ENCODE results near the gene PUS7. TPM values are rescaled to one million over a fixed set of nuclear protein-coding genes. Genes with fewer than 3 reads are reported as not detected.

PUS7 gene
- total and polyA plus RNA-seq, 2 experiments from 2014 or later: 16.0 to 39.3 TPM

GRCh38 chr7:105487579-105488571 lies 34.2 kb downstream of the PUS7 start:
- peak; percentile 86 for DNase-seq
- H3K4me2 ChIP-seq (ENCODE audit: unreplicated experiment): peak overlapping the region; percentile 88
- H3K9ac ChIP-seq: peak overlapping the region; percentile 77
- in situ Hi-C loops (cut with MboI): no loop called here
- peaks cover 14% of the 10 kb centered on the region for H3K4me1 ChIP-seq (ENCODE audit: insufficient read depth)
- H2AFZ ChIP-seq: peak overlapping the region; percentile 83
- H4K20me1 ChIP-seq (ENCODE audit: insufficient read depth): no peaks in the 10 kb centered on the region
- peaks cover 8% of the 10 kb centered on the region; the same call in 1 of the 2 replicates for H3K36me3 ChIP-seq (ENCODE audit: low read depth)
- peak overlapping the region; percentile 91 for H3K27ac ChIP-seq
- H3F3A ChIP-seq (ENCODE audit: insufficient read depth): peaks cover 20% of the 10 kb centered on the region
- TF ChIP-seq EZH2 (IDR thresholded peaks at IDR 0.05; ENCODE audit: insufficient read depth, poor library complexity, severe bottlenecking): no peak
- no peak for TF ChIP-seq EZH2phosphoT487 (IDR thresholded peaks at IDR 0.05; ENCODE audit: insufficient read depth, low read depth)
- H3K79me2 ChIP-seq (ENCODE audit: insufficient read depth): no peaks in the 10 kb centered on the region
- no peaks in the 10 kb centered on the region for H3K9me2 ChIP-seq (ENCODE audit: insufficient read depth)
- H3K27me3 ChIP-seq (replicated peaks; ENCODE audit: insufficient read depth): no peaks in the 10 kb centered on the region
- WGBS, 2 experiments (ENCODE audit: low coverage in 1 of 2, low lambda C conversion rate in 2 of 2, missing lambda C conversion rate in 2 of 2): 24 to 26% methylated on average over 6 of the region's 6 CpGs
- no peaks in the 10 kb centered on the region for H3K9me3 ChIP-seq (ENCODE audit: low read depth)
- H3K4me3 ChIP-seq: peak overlapping the region; percentile 48

- Histone ChIP-seq H3K36me3 (ENCODE audit: low read depth) (0 out of 2 replicates have a peak, but pooled peaks cover 9% of the 10 kb centered on the region), H4K20me1 (ENCODE audit: insufficient read depth) (no peaks in the 10 kb centered on the region), H3K79me2 (ENCODE audit: insufficient read depth) (no peaks in the 10 kb centered on the region), H2AFZ (no peak overlapping the region), H3K4me1 (ENCODE audit: insufficient read depth) (no peaks in the 10 kb centered on the region), H3K27ac (no peak overlapping the region), H3K9me3 (ENCODE audit: low read depth) (no peaks in the 10 kb centered on the region), H3K9ac (no peak overlapping the region), H3K27me3 (replicated peaks; ENCODE audit: insufficient read depth) (no peaks in the 10 kb centered on the region), H3K4me2 (ENCODE audit: unreplicated experiment) (no peak overlapping the region), H3F3A (ENCODE audit: insufficient read depth) (no peaks in the 10 kb centered on the region), H3K4me3 (no peak overlapping the region), H3K9me2 (ENCODE audit: insufficient read depth) (no peaks in the 10 kb centered on the region)
- in situ Hi-C loops (cut with MboI): no loop called here
- WGBS, 2 experiments (ENCODE audit: low coverage in 1 of 2, low lambda C conversion rate in 2 of 2, missing lambda C conversion rate in 2 of 2): 82 to 86% methylated on average over 4 of the region's 4 CpGs
- peak; percentile 10 for DNase-seq
- no peak for TF ChIP-seq EZH2phosphoT487 (IDR thresholded peaks at IDR 0.05; ENCODE audit: insufficient read depth, low read depth)
- TF ChIP-seq EZH2 (IDR thresholded peaks at IDR 0.05; ENCODE audit: insufficient read depth, poor library complexity, severe bottlenecking): no peak
Measured at GRCh38 chr7:105480931-105481330, 41.1 kb downstream of the PUS7 start.

GRCh38 chr7:105478606-105479005 lies 43.5 kb downstream of the PUS7 start:
- Histone ChIP-seq H3F3A (ENCODE audit: insufficient read depth) (peaks cover 7% of the 10 kb centered on the region; the same call in 1 of the 2 replicates), H3K79me2 (ENCODE audit: insufficient read depth) (no peaks in the 10 kb centered on the region), H3K9me2 (ENCODE audit: insufficient read depth) (no peaks in the 10 kb centered on the region), H3K4me3 (no peak overlapping the region), H3K4me1 (ENCODE audit: insufficient read depth) (peaks cover under 1% of the 10 kb centered on the region; the same call in 1 of the 2 replicates), H3K4me2 (ENCODE audit: unreplicated experiment) (no peak overlapping the region), H2AFZ (no peak overlapping the region), H3K9ac (no peak overlapping the region), H4K20me1 (ENCODE audit: insufficient read depth) (no peaks in the 10 kb centered on the region), H3K9me3 (ENCODE audit: low read depth) (no peaks in the 10 kb centered on the region), H3K36me3 (ENCODE audit: low read depth) (0 out of 2 replicates have a peak, but pooled peaks cover 5% of the 10 kb centered on the region), H3K27me3 (replicated peaks; ENCODE audit: insufficient read depth) (no peaks in the 10 kb centered on the region), H3K27ac (no peak overlapping the region)
- 85 to 91% methylated on average over 5 of the region's 5 CpGs for WGBS, 2 experiments (ENCODE audit: low coverage in 1 of 2, low lambda C conversion rate in 2 of 2, missing lambda C conversion rate in 2 of 2)
- DNase-seq: no peak
- TF ChIP-seq EZH2phosphoT487 (IDR thresholded peaks at IDR 0.05; ENCODE audit: insufficient read depth, low read depth) (no peak), EZH2 (IDR thresholded peaks at IDR 0.05; ENCODE audit: insufficient read depth, poor library complexity, severe bottlenecking) (no peak)
- in situ Hi-C loops (cut with MboI): no loop called here

- H4K20me1 ChIP-seq (ENCODE audit: insufficient read depth): no peaks in the 10 kb centered on the region
- no peaks in the 10 kb centered on the region for H3K27me3 ChIP-seq (replicated peaks; ENCODE audit: insufficient read depth)
Measured at GRCh38 chr7:105477908-105478307, 44.2 kb downstream of the PUS7 start.

More at GRCh38 chr7:105477908-105478307, 44.2 kb downstream of the PUS7 start:
- no peaks in the 10 kb centered on the region for H3K9me3 ChIP-seq (ENCODE audit: low read depth)
- H3F3A ChIP-seq (ENCODE audit: insufficient read depth): peaks cover 9% of the 10 kb centered on the region; the same call in 1 of the 2 replicates
- WGBS, 2 experiments (ENCODE audit: low coverage in 1 of 2, low lambda C conversion rate in 2 of 2, missing lambda C conversion rate in 2 of 2): 82 to 86% methylated on average over 2 of the region's 2 CpGs
- no peak overlapping the region for H3K4me3 ChIP-seq
- H3K4me2 ChIP-seq (ENCODE audit: unreplicated experiment): no peak overlapping the region
- in situ Hi-C loops (cut with MboI): no loop called here
- H3K27ac ChIP-seq: no peak overlapping the region
- H3K9ac ChIP-seq: no peak overlapping the region
- TF ChIP-seq EZH2phosphoT487 (IDR thresholded peaks at IDR 0.05; ENCODE audit: insufficient read depth, low read depth) (no peak), EZH2 (IDR thresholded peaks at IDR 0.05; ENCODE audit: insufficient read depth, poor library complexity, severe bottlenecking) (no peak)
- no peaks in the 10 kb centered on the region for H3K79me2 ChIP-seq (ENCODE audit: insufficient read depth)
- no peak for DNase-seq
- H3K9me2 ChIP-seq (ENCODE audit: insufficient read depth): no peaks in the 10 kb centered on the region
- H2AFZ ChIP-seq: no peak overlapping the region
- 0 out of 2 replicates have a peak, but pooled peaks cover 5% of the 10 kb centered on the region for H3K36me3 ChIP-seq (ENCODE audit: low read depth)
- peaks cover 6% of the 10 kb centered on the region for H3K4me1 ChIP-seq (ENCODE audit: insufficient read depth)
